ENCODE data around the gene MRPL37.
"Not testable (repeated sequence)": the region's sequence is repeated elsewhere in the genome, so short reads cannot be mapped to it uniquely, and the experiment has no call there.

Gene MRPL37

GRCh38 chr1:54220004-54220811 lies 20.2 kb downstream of the MRPL37 start:
- no peak for DNase-seq (ENCODE audit: low spot score)

DNA sequence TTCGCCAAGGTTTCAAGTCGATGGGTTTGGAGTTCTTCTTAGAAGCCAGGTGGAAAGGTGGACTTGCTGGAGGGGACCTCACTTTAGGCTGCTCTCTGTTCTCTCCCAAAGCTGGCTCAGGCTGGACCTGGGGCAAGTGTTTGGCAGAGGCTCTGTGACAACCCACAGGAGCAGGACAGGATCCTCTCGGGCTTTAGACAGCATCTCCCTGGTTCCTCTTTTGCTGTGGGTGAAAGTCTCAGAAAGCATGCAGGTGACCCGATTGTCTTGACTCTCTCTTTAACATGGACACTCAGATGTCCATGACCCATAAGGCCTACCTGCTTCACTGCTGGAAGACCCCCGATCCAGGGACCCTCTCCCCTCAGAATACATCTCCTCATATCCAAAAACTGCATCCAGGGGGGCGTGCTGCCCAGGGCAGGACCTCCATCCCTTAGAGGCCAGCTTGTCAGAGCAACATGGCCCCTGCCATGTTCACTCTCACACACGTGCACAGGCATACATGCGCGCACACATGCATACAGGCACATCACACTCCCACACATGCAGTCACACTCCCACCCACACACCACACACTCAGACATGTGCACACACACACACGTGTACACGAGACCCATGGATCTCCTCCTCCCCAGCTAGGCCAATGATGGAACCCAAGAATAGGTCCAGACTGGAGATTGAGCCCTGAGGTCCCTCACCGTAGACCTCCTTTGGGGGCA lies 21.3 kb downstream of the MRPL37 start:
- DNase-seq (ENCODE audit: low spot score), result no peak

- no peak for DNase-seq (ENCODE audit: low spot score)
Measured at GRCh38 chr1:54221867-54222484, 22.0 kb downstream of the MRPL37 start.

- DNase-seq (ENCODE audit: low spot score), result no peak
Measured at GRCh38 chr1:54222711-54223110, 22.7 kb downstream of the MRPL37 start.

- no peak for DNase-seq (ENCODE audit: low spot score)
Measured at GRCh38 chr1:54223441-54224202, 23.7 kb downstream of the MRPL37 start.

DNA sequence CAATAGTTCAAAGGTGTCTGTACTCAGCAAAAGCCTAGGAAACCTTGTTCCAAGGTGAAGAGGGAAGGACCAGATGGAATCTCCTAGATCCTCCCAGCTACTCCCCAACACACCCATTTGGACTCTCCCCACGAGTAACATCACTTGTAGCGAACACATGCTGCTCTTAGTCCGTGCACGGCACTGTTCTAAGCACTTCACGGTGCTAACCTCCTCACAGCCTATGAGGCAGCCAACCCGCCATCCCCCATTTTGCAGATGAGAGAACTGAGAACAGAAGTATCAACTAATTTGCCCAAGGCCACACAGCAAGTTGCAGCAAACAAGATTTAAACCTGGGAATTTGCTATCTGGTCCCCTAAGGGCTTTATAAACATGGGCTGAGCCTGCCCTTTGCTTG lies 24.3 kb downstream of the MRPL37 start:
- no peak for DNase-seq (ENCODE audit: low spot score)

DNA sequence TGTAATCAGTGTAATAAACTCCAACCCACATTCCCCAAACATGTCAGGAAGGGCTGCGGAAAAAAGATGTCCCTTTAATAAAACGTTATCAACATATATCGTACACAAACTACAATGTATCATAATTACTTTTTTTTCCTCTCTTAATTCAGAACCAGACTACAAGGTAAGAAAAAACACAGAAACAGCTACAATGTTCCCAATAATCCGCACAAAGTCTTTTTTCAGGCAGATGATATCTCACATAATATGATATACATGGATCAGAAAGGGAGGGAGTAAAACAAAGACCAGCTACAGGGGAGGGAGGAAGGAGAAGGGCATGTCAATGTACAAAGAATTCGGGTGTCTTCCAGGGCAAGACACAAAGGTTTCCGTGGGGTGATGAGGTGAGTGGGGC lies 25.4 kb downstream of the MRPL37 start:
- DNase-seq (ENCODE audit: low spot score), result no peak

GRCh38 chr1:54225986-54226559 lies 26.1 kb downstream of the MRPL37 start:
- DNase-seq (ENCODE audit: low spot score), result no peak

DNA sequence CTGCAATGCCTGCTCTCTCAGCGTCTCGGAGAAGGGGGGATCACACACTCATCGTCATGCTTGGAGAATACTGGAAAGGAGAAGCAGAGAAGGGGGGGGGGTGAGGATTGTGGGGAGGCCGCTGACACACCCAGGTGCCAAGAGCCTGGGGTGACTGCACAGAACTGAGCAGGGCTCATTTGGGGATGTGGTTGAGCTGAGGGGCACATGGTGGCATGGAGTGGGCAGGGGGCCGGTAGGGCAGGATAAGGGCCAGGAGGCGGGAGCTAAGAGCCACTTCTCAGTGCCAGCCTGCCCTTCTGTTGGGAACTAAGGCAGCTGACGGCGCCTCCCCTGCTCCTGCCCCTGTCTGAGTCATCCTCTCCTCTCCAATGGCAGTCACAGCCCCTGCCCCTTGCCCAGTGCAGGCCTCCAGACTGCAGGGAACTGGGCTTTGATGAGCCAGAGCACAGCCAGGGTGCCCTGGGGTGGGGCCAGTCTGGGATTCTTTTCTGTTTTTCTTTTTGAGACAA lies 27.2 kb downstream of the MRPL37 start:
- DNase-seq (ENCODE audit: low spot score), result peak; percentile 19

GRCh38 chr1:54227891-54228310 lies 27.9 kb downstream of the MRPL37 start:
- DNase-seq (ENCODE audit: low spot score), result no peak

GRCh38 chr1:54228638-54229079 lies 28.7 kb downstream of the MRPL37 start:
- DNase-seq (ENCODE audit: low spot score), result no peak

GRCh38 chr1:54229281-54229891 lies 29.4 kb downstream of the MRPL37 start:
- DNase-seq (ENCODE audit: low spot score), result peak; percentile 19

DNA sequence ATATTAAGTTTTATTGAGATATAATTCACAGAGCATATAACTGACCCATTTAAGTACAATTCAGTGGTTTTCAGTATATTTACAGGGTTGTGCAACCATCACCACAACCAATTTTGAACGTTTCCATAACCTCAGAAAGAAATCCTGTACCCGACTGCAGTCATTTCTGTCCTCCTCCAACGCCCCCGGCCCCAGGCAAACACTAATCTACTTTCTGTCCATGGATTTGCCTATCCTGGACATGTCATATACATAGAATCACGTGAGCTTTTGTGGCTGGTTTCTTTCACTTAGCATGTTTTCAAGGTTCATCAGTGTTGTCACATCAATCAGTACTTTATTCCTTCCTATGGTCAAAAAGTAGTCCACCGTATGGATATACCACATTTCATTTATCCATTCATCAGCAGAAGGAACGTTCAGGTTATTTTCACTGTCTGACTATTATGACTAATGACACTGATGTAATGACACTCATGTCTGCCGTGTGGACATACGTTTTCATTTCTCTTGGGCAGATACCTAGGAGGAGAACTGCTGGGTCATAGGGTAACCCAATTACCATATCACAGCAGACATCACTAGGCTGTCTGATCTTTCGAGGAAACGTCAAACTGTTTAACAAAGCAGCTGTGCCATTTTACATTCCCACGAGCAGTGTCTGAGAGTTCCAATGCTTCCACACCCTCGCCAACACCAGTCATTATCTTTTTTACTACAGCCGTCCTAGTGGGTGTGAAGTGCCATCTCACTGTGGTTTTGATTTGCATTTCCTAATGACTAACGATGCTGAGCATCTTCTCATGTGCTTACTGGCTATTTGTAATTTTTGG lies 30.8 kb downstream of the MRPL37 start:
- no peak for DNase-seq (ENCODE audit: low spot score)

- DNase-seq (ENCODE audit: low spot score), result not testable (repeated sequence)
Measured at GRCh38 chr1:54233196-54233595, 33.2 kb downstream of the MRPL37 start.

DNA sequence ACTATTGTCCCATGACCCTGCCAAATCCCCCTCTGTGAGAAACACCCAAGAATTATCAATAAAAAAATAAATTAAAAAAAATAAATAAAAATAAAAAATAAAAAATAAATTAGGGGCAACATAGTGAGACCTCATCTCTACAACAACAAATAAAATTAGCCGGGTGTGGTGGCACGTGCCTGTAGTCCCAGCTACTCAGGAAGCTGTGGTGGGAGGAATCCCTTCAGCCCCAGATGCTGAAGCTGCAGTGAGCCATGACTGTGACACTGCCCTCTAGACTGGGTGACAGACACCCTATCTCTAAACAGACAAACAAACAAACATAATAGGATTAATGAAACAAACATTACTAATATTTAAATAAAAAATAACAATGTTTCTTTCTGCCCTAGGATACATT lies 34.3 kb downstream of the MRPL37 start:
- DNase-seq (ENCODE audit: low spot score), result no peak

- DNase-seq (ENCODE audit: low spot score), result no peak
Measured at GRCh38 chr1:54237586-54237985, 37.6 kb downstream of the MRPL37 start.

DNA sequence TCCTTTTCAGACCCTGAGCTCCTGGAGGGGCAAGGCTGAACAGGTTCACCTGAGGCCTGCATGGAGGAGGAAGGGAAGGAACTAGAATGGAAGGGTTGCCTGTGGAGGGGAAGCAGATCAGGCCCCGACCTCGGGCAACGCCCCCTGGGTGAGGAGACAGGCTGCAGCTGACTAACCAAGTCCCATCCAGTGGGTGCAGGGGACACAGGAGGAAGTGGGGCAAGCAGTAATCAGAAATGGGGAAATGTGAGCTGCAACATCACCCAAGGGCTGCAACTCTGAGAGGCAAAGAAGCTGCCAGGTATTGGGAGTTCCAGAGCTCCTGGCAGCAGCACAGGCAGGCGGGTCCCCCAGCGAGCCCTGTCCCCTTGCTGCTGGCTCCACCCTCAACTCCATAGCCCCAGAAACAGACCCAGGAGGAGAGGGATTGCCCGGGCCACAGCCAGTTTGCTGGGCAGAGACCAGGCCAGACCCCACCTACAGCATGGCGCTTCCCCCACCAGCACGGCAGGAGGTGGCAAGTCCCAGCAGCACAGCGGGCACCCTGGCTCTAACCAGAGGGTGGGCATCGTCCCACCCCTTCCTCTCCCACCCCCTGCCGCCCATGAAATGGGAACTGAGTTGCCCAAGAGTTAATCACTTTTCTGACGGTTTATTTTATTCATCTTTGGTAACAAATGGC lies 38.5 kb downstream of the MRPL37 start:
- no peak for DNase-seq (ENCODE audit: low spot score)

- DNase-seq (ENCODE audit: low spot score), result no peak
Measured at GRCh38 chr1:54239035-54239383, 39.0 kb downstream of the MRPL37 start.

- no peak for DNase-seq (ENCODE audit: low spot score)
Measured at GRCh38 chr1:54239631-54240031, 39.7 kb downstream of the MRPL37 start.
